CD14-positive monocyte (primary cell): Measurements from ENCODE around the gene FAM83F. TPM values are rescaled to one million over a fixed set of nuclear protein-coding genes. Genes with fewer than 3 reads are reported as not detected.

Experiments
- DNase-seq, 3 donors: peaks; one replicate each; pipeline ENCODE4 v3.0.0-alpha.2; 2011 to 2022
- H2AFZ ChIP-seq: 2 replicates; pipeline ENCODE4 v1.6.0; 2012; ENCODE audit warnings: mild to moderate bottlenecking, low read depth, low read length, inconsistent platforms; ENCODE audit not compliant: insufficient read depth, poor library complexity, severe bottlenecking
- H3K27ac ChIP-seq, 2 donors: 1 replicate in 1 of 2; 2 replicates in 1 of 2; pipeline ENCODE4 v1.5.1; 2012 to 2013; ENCODE audit warnings: low read length in 2 of 2, control low read depth in 1 of 2, inconsistent platforms in 1 of 2, low read depth in 1 of 2, mild to moderate bottlenecking in 1 of 2
- H3K27me3 ChIP-seq, 2 donors: one replicate each; pipeline versions ENCODE4 v1.6.0 to v1.6.1; 2011 to 2013; ENCODE audit warnings: low read length in 2 of 2; ENCODE audit not compliant: control insufficient read depth in 2 of 2, insufficient read depth in 2 of 2
- H3K36me3 ChIP-seq, 2 donors: replicated peaks in 1 of 2; 1 replicate in 1 of 2; 2 replicates in 1 of 2; pipeline versions ENCODE4 v1.5.1 to v1.6.1; 2012 to 2013; ENCODE audit warnings: low read length in 2 of 2, control low read depth in 1 of 2, inconsistent platforms in 1 of 2, mild to moderate bottlenecking in 1 of 2; ENCODE audit not compliant: insufficient read depth in 2 of 2, control insufficient read depth in 1 of 2
- H3K4me1 ChIP-seq, 2 donors: 1 replicate in 1 of 2; 2 replicates in 1 of 2; pipeline versions ENCODE4 v1.5.1 to v1.6.1; 2012 to 2013; ENCODE audit warnings: low read length in 2 of 2, control low read depth in 1 of 2, inconsistent platforms in 1 of 2, mild to moderate bottlenecking in 1 of 2, moderate library complexity in 1 of 2; ENCODE audit not compliant: insufficient read depth in 2 of 2, control insufficient read depth in 1 of 2
- H3K4me2 ChIP-seq: replicated peaks from 2 replicates; pipeline ENCODE3; 2012; ENCODE audit warnings: low read length, moderate library complexity, mild to moderate bottlenecking; ENCODE audit not compliant: poor library complexity, severe bottlenecking; ENCODE audit errors: extremely low read depth
- H3K4me3 ChIP-seq, 3 experiments: fragments of 200-600 bp in 1 of 3; sonication (generic) in 1 of 3; replicated peaks in 1 of 3; 1 replicate in 2 of 3; 2 replicates in 1 of 3; pipeline ENCODE4 v1.5.1; 2011 to 2013; ENCODE audit warnings: low read length in 3 of 3, mild to moderate bottlenecking in 3 of 3, control low read depth in 2 of 3, low read depth in 2 of 3, inconsistent platforms in 1 of 3, moderate library complexity in 1 of 3
- H3K79me2 ChIP-seq: 2 replicates; pipeline ENCODE4 v1.6.0; 2012; ENCODE audit warnings: mild to moderate bottlenecking, control low read depth, inconsistent platforms, low read length, moderate library complexity; ENCODE audit not compliant: insufficient read depth
- H3K9ac ChIP-seq: 2 replicates; pipeline ENCODE4 v1.6.0; 2017; ENCODE audit warnings: low read length, mild to moderate bottlenecking; ENCODE audit not compliant: insufficient read depth, poor library complexity, severe bottlenecking
- H3K9me3 ChIP-seq, 2 donors: replicated peaks in 1 of 2; 1 replicate in 1 of 2; 2 replicates in 1 of 2; pipeline versions ENCODE4 v1.5.1 to v1.6.1; 2012 to 2013; ENCODE audit warnings: low read length in 2 of 2, control low read depth in 1 of 2; ENCODE audit not compliant: control insufficient read depth in 1 of 2, insufficient read depth in 1 of 2
- H4K20me1 ChIP-seq: 2 replicates; pipeline ENCODE4 v1.6.0; 2012; ENCODE audit warnings: mild to moderate bottlenecking, low read length, control low read depth, moderate library complexity; ENCODE audit not compliant: insufficient read depth
- H3K27ac Mint-ChIP-seq, 7 donors: one replicate each; pipeline ENCODE4 v1.8.0; 2020; ENCODE audit warnings: mild to moderate bottlenecking in 7 of 7, mixed read lengths in 7 of 7, moderate library complexity in 6 of 7, inconsistent platforms in 2 of 7
- H3K27me3 Mint-ChIP-seq, 3 donors: one replicate each; pipeline ENCODE4 v1.8.0; 2021 to 2022; ENCODE audit warnings: low read depth in 3 of 3, mild to moderate bottlenecking in 3 of 3, mixed read lengths in 3 of 3, moderate library complexity in 3 of 3, inconsistent platforms in 1 of 3
- H3K36me3 Mint-ChIP-seq, 2 donors: one replicate each; pipeline ENCODE4 v1.8.0; 2020; ENCODE audit warnings: mixed read lengths in 2 of 2, inconsistent platforms in 1 of 2, mild to moderate bottlenecking in 1 of 2
- H3K4me1 Mint-ChIP-seq: one replicate; pipeline ENCODE4 v1.8.0; 2020; ENCODE audit warnings: mild to moderate bottlenecking, mixed read lengths
- H3K4me3 Mint-ChIP-seq, 2 donors: one replicate each; pipeline ENCODE4 v1.8.0; 2020; ENCODE audit warnings: mild to moderate bottlenecking in 2 of 2, mixed read lengths in 2 of 2, moderate library complexity in 1 of 2
- H3K9me3 Mint-ChIP-seq, 7 donors: one replicate each; pipeline ENCODE4 v1.8.0; 2020 to 2022; ENCODE audit warnings: mixed read lengths in 7 of 7, mild to moderate bottlenecking in 6 of 7, moderate library complexity in 6 of 7, inconsistent platforms in 2 of 7
- WGBS: methylation state at CpG from one replicate; pipeline ENCODE4 v1.1.5; 2013; ENCODE audit warnings: missing lambda C conversion rate; ENCODE audit not compliant: insufficient coverage; 5-methylcytosine and 5-hydroxymethylcytosine counted together
- intact Hi-C, 2 donors: fragments of 100-400 bp; cut with micrococcal nuclease; formaldehyde crosslinking; loops; one replicate each; pipeline versions ENCODE4 v1.15.0 to v1.15.1; 2023
- polyA plus RNA-seq, 3 donors: library from polyadenylated mRNA; depleted of rRNA in 1 of 3; unstranded in 2 of 3; stranded (reverse) in 1 of 3; fragments of 300-500 nt in 2 of 3; fragments of >200 nt in 1 of 3; fragmentation: Illumina TruSeq in 2 of 3; gene quantifications; 1 replicate in 2 of 3; 2 replicates in 1 of 3; pipeline ENCODE4 v1.2.3, GENCODE V29; 2012 to 2021
- TF ChIP-seq, protein P1 (sequence below): fragments of 200-600 bp; IDR thresholded peaks from one replicate; pipeline ENCODE4 v1.8.0; 2022; ENCODE audit warnings: antibody characterized with exemption, mild to moderate bottlenecking

Gene FAM83F
- polyA plus RNA-seq, 3 donors = 0.01 TPM; not detected in 2

DNA sequence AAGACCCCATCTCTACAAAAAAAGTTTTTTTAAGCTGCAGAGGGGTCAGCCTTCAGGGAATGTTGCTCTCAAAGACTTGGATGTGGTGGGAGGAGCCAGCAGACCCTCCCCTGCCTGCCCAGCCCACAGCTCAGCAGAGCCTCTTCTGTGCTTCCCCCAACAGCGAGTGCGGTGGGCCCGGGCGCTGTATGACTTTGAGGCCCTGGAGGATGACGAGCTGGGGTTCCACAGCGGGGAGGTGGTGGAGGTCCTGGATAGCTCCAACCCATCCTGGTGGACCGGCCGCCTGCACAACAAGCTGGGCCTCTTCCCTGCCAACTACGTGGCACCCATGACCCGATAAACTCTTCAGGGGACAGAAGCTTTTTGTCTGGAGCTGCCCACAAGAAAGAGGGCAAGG is 24.0 kb upstream of the FAM83F start:
- H3K36me3 Mint-ChIP-seq = peaks cover 0 to 2% of the 10 kb centered on the region in 2 donors
- Histone ChIP-seq H2AFZ (no peak overlapping the region), H3K36me3 (no peaks in the 10 kb centered on the region), H3K9ac (no peak overlapping the region), H3K4me1 (no peaks in the 10 kb centered on the region), H3K79me2 (no peaks in the 10 kb centered on the region), H3K4me2 (no peak overlapping the region), H3K27ac (no peak overlapping the region), H4K20me1 (no peaks in the 10 kb centered on the region), H3K27me3 (peaks cover 16 to 55% of the 10 kb centered on the region in 2 donors), H3K9me3 (no peaks in the 10 kb centered on the region), H3K4me3 (no peak overlapping the region)
- WGBS = 96% methylated on average over 7 of the region's 10 CpGs
- intact Hi-C loops = no loop called here
- H3K27me3 Mint-ChIP-seq = peaks cover 57 to 75% (median 67%) of the 10 kb centered on the region in 3 donors
- no peak overlapping the region for H3K27ac Mint-ChIP-seq
- no peak overlapping the region for H3K4me3 Mint-ChIP-seq
- H3K9me3 Mint-ChIP-seq = peaks cover 0 to 3% (median 0%) of the 10 kb centered on the region in 7 donors
- peaks cover 2% of the 10 kb centered on the region for H3K4me1 Mint-ChIP-seq
- TF ChIP-seq, protein P1, sequence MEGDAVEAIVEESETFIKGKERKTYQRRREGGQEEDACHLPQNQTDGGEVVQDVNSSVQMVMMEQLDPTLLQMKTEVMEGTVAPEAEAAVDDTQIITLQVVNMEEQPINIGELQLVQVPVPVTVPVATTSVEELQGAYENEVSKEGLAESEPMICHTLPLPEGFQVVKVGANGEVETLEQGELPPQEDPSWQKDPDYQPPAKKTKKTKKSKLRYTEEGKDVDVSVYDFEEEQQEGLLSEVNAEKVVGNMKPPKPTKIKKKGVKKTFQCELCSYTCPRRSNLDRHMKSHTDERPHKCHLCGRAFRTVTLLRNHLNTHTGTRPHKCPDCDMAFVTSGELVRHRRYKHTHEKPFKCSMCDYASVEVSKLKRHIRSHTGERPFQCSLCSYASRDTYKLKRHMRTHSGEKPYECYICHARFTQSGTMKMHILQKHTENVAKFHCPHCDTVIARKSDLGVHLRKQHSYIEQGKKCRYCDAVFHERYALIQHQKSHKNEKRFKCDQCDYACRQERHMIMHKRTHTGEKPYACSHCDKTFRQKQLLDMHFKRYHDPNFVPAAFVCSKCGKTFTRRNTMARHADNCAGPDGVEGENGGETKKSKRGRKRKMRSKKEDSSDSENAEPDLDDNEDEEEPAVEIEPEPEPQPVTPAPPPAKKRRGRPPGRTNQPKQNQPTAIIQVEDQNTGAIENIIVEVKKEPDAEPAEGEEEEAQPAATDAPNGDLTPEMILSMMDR = no peak
- no peak for DNase-seq

DNA sequence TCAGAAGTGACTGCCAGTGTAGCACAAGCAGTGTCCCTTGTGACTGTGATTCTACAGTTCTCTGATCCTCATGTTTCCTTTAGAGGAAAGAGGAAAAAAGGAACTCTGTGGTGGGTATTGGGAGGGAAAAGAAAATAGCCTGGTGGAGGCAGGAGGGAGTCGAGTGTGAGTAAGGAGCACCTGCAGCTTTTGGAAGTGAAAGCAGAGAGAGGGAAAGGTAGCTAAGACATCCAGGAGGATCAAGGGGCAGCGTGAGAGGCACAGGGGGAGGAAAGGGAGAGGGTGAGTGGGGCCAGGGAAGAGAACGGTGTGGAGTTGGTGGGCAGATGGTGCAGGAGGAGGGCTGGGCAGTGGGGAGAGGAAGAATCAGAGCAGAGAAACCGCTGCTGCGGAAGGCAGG is 22.1 kb upstream of the FAM83F start:
- no peak for DNase-seq
- H3K79me2 ChIP-seq = no peaks in the 10 kb centered on the region
- H3K36me3 Mint-ChIP-seq = peaks cover 0 to 2% of the 10 kb centered on the region in 2 donors
- no peak overlapping the region for H3K4me2 ChIP-seq
- no peaks in the 10 kb centered on the region for H3K9me3 ChIP-seq
- peak overlapping the region in 1 of 2 donors; percentile 3 for H3K4me3 Mint-ChIP-seq
- no peak overlapping the region for H3K4me3 ChIP-seq
- 21% methylated on average over 1 of the region's 5 CpGs for WGBS
- H3K36me3 ChIP-seq = no peaks in the 10 kb centered on the region
- H3K27ac ChIP-seq = no peak overlapping the region
- intact Hi-C loops = no loop called here
- H2AFZ ChIP-seq = no peak overlapping the region
- H3K27me3 Mint-ChIP-seq = peaks cover 50 to 79% (median 70%) of the 10 kb centered on the region in 3 donors
- peaks cover 22 to 50% of the 10 kb centered on the region in 2 donors for H3K27me3 ChIP-seq
- H4K20me1 ChIP-seq = no peaks in the 10 kb centered on the region
- H3K27ac Mint-ChIP-seq = no peak overlapping the region
- H3K4me1 Mint-ChIP-seq = no peaks in the 10 kb centered on the region
- TF ChIP-seq, protein P1 = no peak
- H3K4me1 ChIP-seq = no peaks in the 10 kb centered on the region
- H3K9me3 Mint-ChIP-seq = peaks cover 0 to 5% (median 0%) of the 10 kb centered on the region in 7 donors
- H3K9ac ChIP-seq = no peak overlapping the region
